DND-41 (cell line): ENCODE results near the gene CSTB.

ENCODE experiments used
- CTCF ChIP-seq: IDR thresholded peaks from 2 replicates; pipeline ENCODE4 v1.5.1; 2012; ENCODE audit warnings: borderline replicate concordance, low read length, moderate library complexity, mild to moderate bottlenecking; ENCODE audit not compliant: poor library complexity, severe bottlenecking; ENCODE audit errors: extremely low read depth
- EZH2 ChIP-seq: IDR thresholded peaks from 3 replicates; pipeline ENCODE4 v1.6.1; 2012; ENCODE audit warnings: borderline replicate concordance, low read depth, mild to moderate bottlenecking, moderate library complexity, low read length, inconsistent platforms; ENCODE audit not compliant: severe bottlenecking

- TF ChIP-seq CTCF (no peak), EZH2 (no peak)
Measured at GRCh38 chr21:43767498-43767983, 8.6 kb downstream of the CSTB start.
